Progenitor cell of endocrine pancreas (in vitro differentiated cells): Measurements from ENCODE around the gene CELSR1. TPM values are rescaled to one million over a fixed set of nuclear protein-coding genes. Genes with fewer than 3 reads are reported as not detected.

Source experiments
- DNase-seq: peaks from one replicate; pipeline ENCODE4 v3.0.0; 2021; ENCODE audit warnings: low spot score; ENCODE audit not compliant: unreplicated experiment
- H3K27ac Mint-ChIP-seq: 2 replicates; pipeline ENCODE4 v1.8.0; 2021; ENCODE audit warnings: mild to moderate bottlenecking, moderate library complexity, mixed read lengths
- H3K27me3 Mint-ChIP-seq: 2 replicates; pipeline ENCODE4 v1.8.0; 2021; ENCODE audit warnings: mixed read lengths
- H3K36me3 Mint-ChIP-seq: 2 replicates; pipeline ENCODE4 v1.8.0; 2022; ENCODE audit warnings: mixed read lengths; ENCODE audit not compliant: insufficient read depth
- H3K4me1 Mint-ChIP-seq: 2 replicates; pipeline ENCODE4 v1.8.0; 2021; ENCODE audit warnings: low read depth, mixed read lengths
- H3K4me3 Mint-ChIP-seq: 2 replicates; pipeline ENCODE4 v1.8.0; 2021; ENCODE audit warnings: low read depth, mild to moderate bottlenecking, moderate library complexity, mixed read lengths
- H3K9me3 Mint-ChIP-seq: 2 replicates; pipeline ENCODE4 v1.8.0; 2021; ENCODE audit warnings: low read depth, mixed read lengths
- CTCF ChIP-seq: fragments of 200-600 bp; sonication (generic); IDR thresholded peaks from one replicate; pipeline ENCODE4 v1.5.0; 2021; ENCODE audit warnings: antibody characterized with exemption, mild to moderate bottlenecking; ENCODE audit not compliant: unreplicated experiment
- total RNA-seq: library from RNA; stranded (reverse); gene quantifications from 2 replicates; pipeline ENCODE4 v1.2.1, GENCODE V29; 2021

Gene CELSR1
- total RNA-seq, 1 donor from 2014 or later: 20.9 TPM

- H3K4me3 Mint-ChIP-seq: no peak overlapping the region
- H3K27ac Mint-ChIP-seq: no peak overlapping the region
- no peak for TF ChIP-seq CTCF
- H3K36me3 Mint-ChIP-seq: no peaks in the 10 kb centered on the region
- no peaks in the 10 kb centered on the region for H3K9me3 Mint-ChIP-seq
- H3K4me1 Mint-ChIP-seq: peaks cover 27% of the 10 kb centered on the region
- H3K27me3 Mint-ChIP-seq: no peaks in the 10 kb centered on the region
- DNase-seq: no peak
Observed at GRCh38 chr22:46573781-46574437, 36.5 kb upstream of the CELSR1 start.

- TF ChIP-seq CTCF: no peak
- Mint-ChIP-seq H3K27me3 (peaks cover 3% of the 10 kb centered on the region), H3K4me1 (peaks cover 19% of the 10 kb centered on the region), H3K36me3 (no peaks in the 10 kb centered on the region), H3K27ac (no peak overlapping the region), H3K9me3 (no peaks in the 10 kb centered on the region), H3K4me3 (no peak overlapping the region)
- DNase-seq: no peak
Observed at GRCh38 chr22:46572911-46573780, 35.7 kb upstream of the CELSR1 start.

- DNase-seq: no peak
- peaks cover 3% of the 10 kb centered on the region for H3K27me3 Mint-ChIP-seq
- no peak overlapping the region for H3K4me3 Mint-ChIP-seq
- H3K9me3 Mint-ChIP-seq: no peaks in the 10 kb centered on the region
- H3K4me1 Mint-ChIP-seq: peaks cover 15% of the 10 kb centered on the region
- no peaks in the 10 kb centered on the region for H3K36me3 Mint-ChIP-seq
- H3K27ac Mint-ChIP-seq: no peak overlapping the region
- TF ChIP-seq CTCF: no peak
Observed at GRCh38 chr22:46571642-46572250, 34.3 kb upstream of the CELSR1 start.

- Mint-ChIP-seq H3K4me1 (peaks cover 4% of the 10 kb centered on the region), H3K27ac (no peak overlapping the region), H3K27me3 (peaks cover 3% of the 10 kb centered on the region), H3K36me3 (no peaks in the 10 kb centered on the region), H3K9me3 (no peaks in the 10 kb centered on the region), H3K4me3 (no peak overlapping the region)
- TF ChIP-seq CTCF: no peak
- no peak for DNase-seq
Observed at GRCh38 chr22:46569848-46570695, 32.7 kb upstream of the CELSR1 start.
